GM19455 (cell line): ENCODE data around the gene KCNQ1OT1.

Experiments
- ATAC-seq: cut with Tn5 transposase; IDR thresholded peaks from one replicate; pipeline ENCODE4 v1.9.1; 2021; ENCODE audit not compliant: unreplicated experiment

KCNQ1OT1 gene

GRCh38 chr11:2584812-2585565 lies 114.8 kb downstream of the KCNQ1OT1 start:
- no peak for ATAC-seq

DNA sequence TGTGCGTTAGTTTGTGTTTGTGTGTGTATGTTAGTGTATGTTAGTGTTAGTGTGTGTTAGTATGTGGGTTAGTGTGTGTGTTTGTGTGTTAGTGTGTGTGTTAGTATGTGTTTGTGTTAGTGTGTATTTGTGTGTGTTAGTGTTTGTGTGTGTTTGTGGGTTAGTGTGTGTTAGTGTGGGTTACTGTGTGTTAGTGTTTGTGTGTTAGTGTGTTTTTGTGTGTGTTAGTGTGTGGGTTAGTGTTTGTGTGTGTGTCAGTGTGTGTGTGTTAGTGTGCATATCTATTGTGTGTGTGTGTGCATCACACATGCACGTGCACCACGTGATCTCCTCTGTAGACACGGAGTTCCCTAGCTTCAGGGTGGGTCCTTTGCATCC lies 115.4 kb downstream of the KCNQ1OT1 start:
- ATAC-seq: no peak

GRCh38 chr11:2583605-2583958 lies 116.2 kb downstream of the KCNQ1OT1 start:
- ATAC-seq: no peak

GRCh38 chr11:2582946-2583604 lies 116.7 kb downstream of the KCNQ1OT1 start:
- ATAC-seq: no peak

DNA sequence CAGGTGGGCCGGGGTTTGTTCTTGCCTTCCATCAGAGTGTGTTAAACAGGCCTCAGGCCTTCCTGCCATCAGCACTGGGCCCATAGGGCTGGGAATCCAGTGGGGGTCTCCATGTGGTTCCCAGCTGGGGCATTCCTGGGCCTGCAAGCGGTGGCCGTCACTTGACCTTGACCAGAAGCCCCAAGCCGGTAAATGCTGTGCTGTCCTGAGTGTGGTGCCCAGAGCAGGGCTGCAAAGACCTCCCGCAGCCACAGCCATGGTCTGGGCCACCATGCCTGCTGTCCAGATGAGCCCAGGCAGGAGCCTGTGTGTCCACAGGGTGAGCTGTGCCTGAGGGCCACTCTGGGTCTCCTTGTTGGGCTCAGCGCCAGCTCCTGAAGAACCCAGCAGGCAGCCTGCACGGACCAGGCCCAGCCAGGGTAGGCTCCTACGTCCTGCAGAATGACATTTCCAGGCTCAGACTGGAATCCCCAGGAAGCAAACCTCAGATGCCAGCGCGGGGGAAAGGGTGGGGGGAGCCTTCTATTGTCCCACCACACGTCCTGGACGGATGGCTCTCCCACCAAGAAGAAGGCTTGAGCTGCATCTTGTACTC lies 117.3 kb downstream of the KCNQ1OT1 start:
- no peak for ATAC-seq

- no peak for ATAC-seq
Observed at GRCh38 chr11:2581931-2582350, 117.9 kb downstream of the KCNQ1OT1 start.

- no peak for ATAC-seq
Observed at GRCh38 chr11:2581151-2581930, 118.5 kb downstream of the KCNQ1OT1 start.

DNA sequence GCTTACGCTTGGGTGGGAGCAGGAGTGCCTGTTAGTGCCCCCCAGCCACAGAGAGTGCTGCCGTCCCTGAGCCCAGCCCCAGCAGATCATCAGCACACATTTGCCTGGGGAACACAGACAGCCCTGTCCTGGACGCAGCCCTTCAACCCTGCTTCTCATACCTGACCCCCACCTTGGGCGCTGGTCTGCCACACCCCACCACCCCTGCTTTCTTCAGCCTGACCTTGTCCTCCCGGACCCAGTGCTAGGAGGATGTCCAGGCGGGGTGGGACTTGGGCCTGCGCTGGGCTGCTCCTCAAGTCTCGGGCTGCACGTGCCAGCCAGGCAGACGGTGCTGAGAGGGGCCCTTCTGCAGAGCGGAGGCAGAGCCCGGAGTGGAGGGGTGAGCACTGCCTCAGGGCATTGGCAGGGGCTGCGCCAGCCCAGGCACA lies 119.2 kb downstream of the KCNQ1OT1 start:
- ATAC-seq: no peak

GRCh38 chr11:2580061-2580421 lies 119.8 kb downstream of the KCNQ1OT1 start:
- no peak for ATAC-seq

DNA sequence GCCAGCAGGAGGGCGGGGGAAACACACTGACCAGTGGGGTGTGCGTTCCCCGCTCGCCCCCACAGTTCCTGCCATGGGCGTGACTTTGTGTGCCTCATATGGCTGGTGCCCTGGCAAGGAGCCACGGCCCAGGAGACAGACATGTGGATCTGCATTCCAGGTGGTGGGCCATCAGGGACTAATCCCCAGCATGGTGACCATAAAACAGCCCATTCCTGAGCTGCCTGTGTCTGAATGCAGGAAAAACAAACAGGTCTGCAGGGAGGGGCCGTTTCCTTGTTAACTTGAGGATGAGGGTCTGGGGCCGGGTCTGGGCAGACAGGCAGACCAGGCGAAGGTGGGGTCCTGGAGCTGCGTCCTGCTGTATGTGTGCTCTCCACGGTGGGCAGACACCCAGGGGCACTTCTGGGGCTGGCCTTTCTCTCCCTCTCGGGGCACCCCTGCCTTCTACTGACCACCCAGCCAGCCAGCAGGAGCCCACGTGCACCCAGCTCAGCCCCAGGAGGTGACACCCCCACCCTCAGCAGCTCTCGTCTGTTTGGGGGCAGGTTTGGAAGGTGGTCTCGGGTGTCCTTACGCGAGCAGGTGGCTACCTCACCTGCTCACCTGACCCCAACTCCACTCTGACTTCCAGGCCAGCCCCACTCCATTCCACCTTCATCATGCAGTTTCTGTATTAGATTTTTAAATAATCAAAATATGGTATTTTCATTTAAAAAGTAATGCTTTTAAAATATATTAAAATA lies 120.3 kb downstream of the KCNQ1OT1 start:
- ATAC-seq: no peak

DNA sequence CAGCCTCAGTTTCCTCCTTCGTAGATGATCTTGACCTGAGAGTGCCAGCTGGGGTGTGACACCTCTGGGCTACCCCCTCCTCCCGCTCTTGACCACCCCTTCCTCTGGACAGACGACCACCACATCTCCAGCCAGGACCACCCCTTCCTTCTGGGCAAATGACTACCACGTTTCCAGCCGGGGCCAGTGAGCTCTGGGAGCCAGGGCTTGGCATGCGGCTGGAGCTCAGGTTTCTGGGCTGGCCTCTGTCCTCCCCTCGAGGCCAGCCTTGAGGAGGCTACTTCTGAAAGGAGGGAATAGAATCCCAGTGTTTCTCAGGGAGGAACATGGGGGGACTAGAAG lies 120.9 kb downstream of the KCNQ1OT1 start:
- no peak for ATAC-seq

- no peak for ATAC-seq
Observed at GRCh38 chr11:2577991-2578928, 121.5 kb downstream of the KCNQ1OT1 start.

GRCh38 chr11:2577031-2577990 lies 122.5 kb downstream of the KCNQ1OT1 start:
- ATAC-seq: no peak

DNA sequence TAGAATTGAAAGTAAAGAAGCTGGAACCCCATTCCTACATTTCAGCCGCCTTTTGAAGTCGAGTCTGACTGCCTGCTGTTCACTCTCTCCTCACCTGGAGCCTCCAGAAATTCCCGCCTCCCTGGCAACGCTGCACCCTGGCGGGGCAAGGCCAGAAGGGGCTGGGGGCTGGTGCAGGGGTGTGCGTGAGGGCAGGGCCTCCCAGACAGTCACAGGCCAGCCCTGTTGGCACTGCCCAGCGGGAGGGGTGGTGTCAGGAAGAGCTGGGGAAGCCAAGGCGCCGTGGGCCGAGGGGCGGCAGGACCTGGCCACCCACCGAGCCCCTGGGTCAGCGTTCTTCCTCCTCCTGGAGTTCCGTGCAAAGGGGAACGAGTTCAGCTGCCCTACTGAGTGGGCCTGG lies 123.2 kb downstream of the KCNQ1OT1 start:
- no peak for ATAC-seq

DNA sequence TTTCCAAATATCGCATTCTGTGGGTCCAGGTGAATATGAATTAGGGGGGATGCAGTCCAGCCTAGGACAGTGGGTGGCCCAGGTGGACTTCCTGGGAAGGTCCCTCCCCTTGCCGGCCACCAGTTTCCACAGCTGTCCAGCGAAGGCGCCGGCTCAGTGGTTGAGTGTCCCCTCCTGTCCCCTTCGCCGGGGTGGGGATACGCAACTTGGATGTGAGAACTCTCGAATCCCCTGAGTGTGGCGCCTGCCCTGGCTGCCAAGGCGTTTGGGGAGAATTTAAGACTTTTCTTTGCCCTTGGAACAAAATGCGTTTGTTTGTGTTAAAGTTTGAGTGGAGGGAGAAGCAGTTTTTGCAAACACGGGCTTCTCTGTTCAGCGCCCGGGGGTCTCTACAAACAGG lies 123.7 kb downstream of the KCNQ1OT1 start:
- ATAC-seq: no peak

- ATAC-seq: no peak
Observed at GRCh38 chr11:2575591-2576051, 124.2 kb downstream of the KCNQ1OT1 start.

- ATAC-seq: no peak
Observed at GRCh38 chr11:2574553-2575535, 125.0 kb downstream of the KCNQ1OT1 start.
